Stimulated activated CD4-positive, alpha-beta T cell treated with anti-CD3 and anti-CD28 coated beads, TNF-alpha, amount 100 ng/mL, for 48 hours (primary cell): Measurements from ENCODE around the gene OR2AG1.

ENCODE experiments used
- DNase-seq, 3 donors: peaks; one replicate each; pipeline ENCODE4 v3.0.0-alpha.2; 2020; ENCODE audit warnings: low read depth in 3 of 3

OR2AG1 gene, protein sequence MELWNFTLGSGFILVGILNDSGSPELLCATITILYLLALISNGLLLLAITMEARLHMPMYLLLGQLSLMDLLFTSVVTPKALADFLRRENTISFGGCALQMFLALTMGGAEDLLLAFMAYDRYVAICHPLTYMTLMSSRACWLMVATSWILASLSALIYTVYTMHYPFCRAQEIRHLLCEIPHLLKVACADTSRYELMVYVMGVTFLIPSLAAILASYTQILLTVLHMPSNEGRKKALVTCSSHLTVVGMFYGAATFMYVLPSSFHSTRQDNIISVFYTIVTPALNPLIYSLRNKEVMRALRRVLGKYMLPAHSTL

DNA sequence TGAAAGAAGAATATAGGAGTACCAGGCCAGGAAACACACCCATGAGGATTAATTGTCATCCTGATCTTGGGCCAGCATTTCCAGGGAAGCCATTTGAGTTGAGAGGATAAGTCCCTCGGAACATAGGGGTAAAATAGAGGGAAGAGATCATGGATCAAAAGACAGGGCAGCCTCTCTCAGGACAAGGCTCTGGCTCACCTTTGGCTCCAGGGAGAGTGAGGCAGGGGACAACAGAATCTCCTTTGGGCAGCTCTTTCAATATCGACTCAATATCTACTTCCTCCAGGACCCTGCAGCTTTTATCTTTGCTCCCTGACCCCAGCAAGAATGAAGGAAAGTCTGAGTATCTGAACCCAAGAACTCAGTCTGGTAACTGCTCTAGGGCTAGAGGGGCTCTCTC lies at the start of gene OR2AG1:
TSS of gene OR2AG1 (plus strand) at position 301 of the 400 bp plus-strand sequence. CDS start 2,018 bp downstream, outside the sequence.
- DNase-seq = no peak

DNA sequence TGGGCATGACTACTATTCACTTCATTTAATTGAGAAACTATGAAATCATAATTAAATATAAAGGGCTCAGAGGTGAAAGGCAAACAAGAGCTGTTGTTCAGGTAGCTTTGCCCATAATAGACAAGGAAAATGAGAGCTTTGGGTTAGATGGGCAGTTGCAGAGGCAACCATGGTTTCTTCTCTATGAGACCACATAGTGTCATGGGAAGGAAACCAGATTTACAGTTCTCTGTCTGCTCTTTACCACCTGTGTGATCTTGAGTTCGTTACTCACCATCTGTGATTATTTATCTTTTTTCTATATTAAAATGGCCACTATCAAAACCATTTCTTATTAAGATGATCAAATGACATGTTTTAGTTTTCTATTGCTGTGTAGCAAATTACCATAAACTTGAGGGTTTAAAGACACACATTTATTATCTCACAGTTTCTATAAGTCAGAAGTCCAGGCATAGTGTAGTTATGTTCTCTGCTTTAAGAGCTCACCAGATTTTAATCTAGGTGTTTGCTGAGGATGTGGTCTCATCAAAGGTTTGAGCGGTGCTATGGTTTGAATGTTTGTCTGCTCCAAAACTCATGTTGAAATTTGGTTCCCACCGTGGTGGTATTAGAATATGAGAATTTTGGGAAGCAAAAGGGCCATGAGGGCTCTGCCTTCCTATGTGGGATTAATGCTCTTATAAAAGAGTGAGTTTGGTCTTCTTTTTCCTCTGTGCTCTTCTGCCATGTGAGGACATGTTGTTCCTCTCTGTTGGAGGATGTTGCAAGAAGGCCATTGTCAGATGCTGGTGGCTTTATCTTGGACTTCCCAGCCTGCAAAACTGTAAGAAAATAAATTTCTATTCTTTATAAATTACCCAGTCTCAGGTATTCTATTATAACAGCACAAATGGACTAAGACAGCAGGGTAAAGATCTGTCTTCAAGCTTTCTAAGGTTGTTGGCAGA lies 49.2 kb upstream of the OR2AG1 start:
- no peak for DNase-seq

DNA sequence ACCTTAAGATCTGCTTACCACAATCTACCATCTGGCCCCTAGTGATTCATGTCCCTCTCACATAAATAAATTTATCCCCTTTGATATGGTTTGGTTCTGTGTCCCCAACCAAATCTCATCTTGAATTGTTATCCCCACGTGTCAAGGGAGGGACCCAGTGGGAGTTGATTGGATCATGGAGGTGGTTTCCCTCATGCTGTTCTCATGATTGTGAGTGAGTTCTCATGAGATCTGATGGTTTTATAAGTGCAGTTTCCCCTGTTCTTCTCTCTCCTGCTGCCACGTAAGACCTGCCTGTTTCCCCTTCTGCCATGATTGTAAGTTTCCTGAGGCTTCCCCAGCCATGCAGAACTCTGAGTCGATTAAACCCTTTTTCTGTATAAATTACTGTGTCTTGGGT lies 48.2 kb upstream of the OR2AG1 start:
- no peak for DNase-seq

DNA sequence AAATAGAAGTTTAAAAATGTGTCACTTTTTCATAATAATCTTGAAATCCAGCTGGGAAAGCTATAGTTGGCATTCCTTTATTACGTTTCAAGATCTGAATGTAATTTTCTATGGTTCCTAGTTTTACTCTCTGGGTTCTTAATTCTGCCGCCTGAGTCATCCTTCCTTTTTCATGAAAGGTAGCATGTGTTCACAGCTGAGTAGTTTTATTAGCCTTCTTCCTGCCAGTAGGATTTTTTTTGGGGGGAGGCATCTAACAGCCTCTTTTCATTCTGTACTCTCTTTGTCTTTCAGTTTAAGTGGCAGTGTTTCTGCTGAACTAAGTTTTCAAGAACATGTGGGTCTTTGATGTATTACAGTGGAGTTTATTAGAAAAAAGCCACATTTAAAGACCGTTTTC lies 47.5 kb upstream of the OR2AG1 start:
- no peak for DNase-seq

DNA sequence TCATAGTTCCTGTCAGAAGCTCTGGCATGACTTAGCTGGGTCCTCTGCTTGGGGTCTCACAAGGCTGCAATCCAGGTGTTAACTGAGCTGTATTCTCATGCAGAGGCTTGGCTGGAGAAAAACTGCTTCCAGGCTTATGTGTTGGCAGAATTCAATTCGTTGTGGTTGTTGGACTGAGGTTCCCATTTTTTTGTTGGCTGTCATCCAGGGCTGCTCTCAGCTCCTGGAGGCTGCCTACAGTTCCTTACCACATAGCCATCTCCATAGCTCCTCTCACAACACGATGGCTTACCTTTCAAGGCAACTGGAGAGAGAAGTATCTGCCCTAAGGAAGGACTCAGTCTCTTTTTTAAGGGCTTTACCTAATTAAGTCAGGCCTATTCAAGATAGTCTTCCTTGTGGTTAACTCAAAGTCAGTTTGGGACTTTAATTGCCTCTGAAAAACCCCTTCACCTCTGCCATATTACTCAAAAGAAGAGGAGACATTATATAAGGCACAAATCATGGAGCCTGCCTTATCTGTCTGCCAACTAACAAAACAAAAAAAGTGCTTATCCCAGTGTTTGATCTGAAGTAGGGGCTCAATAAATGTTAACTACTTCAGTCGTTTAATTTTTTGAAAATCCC lies 46.2 kb upstream of the OR2AG1 start:
- DNase-seq = no peak

DNA sequence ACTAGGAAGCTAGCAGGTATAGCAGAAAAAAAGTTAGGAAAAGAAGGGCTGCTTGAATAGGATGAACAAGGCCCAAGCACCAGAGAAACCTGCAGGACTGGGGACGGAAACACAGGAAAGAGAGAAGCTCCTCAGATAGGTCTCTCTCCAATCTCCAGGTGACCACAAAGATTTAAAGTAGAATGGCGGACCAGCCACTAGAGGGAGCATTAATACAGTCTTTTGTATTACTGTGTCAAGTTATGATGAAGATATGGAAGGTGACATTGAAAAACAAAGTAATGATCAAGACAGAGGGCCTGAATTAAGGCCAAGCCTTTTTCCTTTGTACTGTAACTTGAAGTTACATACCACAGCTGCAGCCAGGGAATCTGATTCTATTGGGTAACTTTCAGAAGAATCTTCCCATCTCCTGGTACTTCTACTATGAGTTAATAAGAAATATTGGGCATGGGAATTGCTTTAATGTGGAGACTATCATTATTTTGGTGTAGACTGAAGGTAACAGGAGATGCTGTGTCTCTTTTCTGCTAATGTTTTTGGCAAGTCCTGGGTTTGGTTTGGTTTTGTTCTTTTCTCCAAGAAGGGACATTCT lies 44.9 kb upstream of the OR2AG1 start:
- peak in 2 of 3 donors; percentile 46 to 47 for DNase-seq

DNA sequence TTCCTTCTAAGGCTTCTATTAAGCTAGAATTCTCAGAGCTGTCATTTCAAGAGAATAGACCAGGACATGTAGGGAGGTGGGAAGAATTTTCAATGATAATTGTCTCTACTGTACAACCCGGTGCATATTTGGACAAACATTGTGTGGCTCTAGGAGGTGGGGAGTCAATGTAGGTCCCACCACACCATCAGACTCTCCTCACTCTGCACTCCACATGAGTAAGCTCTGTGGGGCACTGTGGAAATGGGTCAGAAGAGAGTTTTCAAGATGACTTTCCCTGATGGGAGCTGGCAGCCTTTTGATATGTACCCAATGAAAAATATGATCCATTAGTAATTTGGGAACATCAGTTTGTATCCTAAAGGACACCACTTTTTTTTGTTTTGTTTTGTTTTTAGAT lies 44.2 kb upstream of the OR2AG1 start:
- no peak for DNase-seq

DNA sequence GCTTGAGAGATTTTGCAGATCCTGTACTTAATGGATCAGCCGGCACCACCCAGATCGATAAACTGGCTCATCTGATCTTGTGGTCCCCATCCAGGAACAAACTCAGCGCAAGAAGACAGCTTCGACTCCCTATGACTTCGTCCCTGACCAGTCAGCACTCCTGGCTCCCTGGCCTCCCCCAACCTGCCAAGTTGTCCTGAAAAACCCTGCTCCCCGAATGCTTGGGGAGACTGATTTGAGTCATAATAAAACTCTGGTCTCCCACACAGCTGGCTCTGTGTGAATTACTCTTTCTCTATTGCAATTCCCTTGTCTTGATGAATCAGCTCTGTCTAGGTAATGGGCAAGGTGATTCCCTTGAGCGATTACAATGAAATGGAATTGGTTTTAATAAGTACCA lies 40.6 kb upstream of the OR2AG1 start:
- no peak for DNase-seq

DNA sequence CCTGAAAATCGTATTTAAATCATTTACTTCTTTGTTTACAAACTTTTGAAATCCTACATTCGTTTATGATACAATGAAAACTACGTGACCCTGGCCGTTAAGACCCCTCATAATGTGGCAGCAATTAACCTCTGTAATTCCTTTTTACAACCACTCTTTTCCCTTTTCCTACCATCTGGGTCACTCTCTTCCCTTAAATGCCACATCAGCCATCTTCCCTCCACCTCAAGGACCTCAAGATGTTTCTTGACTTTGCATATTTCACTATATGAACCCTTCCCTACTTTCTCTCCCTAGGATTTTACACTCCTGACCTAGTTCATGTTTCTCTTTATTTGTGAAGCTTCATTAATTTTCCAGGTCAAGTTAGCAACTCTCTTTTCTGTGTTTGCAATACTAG lies 37.8 kb upstream of the OR2AG1 start:
- DNase-seq = no peak

DNA sequence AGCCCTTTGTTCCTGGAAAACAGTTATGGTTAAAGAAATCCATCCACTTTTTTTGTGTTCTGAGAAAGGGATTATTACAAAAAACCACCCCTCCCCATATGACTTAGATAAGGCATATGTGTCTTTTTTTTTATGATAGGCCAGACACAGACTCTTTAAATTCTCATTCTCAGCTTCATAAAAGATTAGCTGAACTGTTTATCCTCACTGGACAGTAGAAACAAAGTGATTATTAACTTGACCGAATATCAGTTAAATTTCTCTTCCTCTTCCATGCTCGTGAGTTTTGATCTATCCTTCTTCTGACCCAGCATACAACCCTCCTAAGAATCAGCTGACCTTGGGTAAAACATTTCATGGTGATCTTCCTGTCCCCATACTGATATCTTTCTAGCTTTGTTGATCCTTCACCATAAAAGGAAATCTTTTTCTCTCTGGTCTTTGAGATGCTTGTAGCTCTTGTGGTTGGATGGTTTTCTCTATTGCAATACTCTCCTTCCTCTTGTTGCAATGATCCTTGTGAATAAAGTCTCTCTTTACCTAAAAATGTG lies 37.3 kb upstream of the OR2AG1 start:
- no peak for DNase-seq

DNA sequence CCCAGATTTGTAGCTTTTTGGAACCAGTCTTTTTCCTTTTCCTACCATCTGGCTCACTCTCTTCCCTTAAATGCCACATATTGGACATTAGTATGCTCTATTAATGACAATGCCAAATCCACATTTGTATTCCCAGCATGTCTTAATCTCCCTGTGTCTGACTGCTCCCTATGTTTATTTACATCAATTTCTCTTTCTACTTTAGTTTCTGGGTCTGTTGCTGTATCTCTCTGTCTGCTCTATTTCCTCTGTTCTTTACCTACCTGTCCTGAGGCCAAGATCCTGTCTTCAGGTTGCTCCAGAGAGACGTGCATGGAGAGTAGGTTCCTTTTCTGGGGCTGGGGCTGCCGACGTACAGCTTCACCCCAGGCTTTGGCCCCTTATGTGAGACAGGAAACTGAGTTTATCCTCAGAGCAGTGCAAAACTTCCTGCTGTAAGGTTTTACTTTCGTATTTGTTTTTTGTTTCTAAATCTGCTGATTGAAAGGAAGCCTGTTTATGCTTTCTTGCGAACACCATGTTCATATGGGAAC lies 36.7 kb upstream of the OR2AG1 start:
- no peak for DNase-seq

DNA sequence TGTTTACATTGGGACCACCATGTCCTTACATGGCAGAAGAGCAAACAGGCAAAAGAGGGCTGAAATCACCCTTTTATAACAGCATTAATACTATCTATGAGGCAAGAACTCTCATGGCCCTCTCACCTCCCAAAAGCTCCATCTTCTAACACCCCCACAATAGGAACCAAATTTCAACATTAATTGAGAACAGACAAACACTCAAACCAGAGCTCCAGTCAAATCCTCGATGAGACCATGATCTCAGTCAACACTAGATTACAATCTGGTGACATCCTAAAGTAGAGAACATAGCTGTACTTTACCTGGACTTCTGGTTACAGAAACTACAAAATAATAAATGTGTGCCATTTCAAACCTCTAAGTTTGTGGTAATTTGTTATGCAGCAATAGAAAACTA lies 36.2 kb upstream of the OR2AG1 start:
- DNase-seq = no peak

DNA sequence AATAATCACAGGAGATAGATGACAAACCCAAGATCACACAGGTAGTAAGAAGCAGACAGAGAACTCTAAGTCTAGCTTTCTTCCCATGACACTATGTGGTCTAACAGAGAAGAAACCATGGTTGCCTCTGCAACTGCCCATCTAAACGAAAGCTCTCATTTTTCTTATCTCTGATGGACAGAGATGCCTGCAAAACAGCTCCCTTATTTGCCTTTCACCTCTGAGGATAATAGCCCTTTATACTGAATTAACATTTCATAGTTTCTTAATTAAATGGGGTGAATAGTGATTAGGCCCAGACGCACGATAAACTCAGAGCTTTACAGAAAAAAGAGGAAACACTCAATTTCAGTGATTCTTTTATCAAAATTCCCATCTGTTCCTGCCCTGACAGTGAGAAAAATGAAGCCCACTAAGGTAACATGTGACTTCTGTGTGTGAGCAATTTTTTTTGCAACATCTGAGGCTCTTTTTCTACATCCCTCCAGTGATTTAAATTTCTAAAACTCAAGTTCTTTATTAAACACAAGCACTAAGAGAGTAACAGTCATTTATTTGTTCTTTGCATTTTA lies 35.6 kb upstream of the OR2AG1 start:
- no peak for DNase-seq

DNA sequence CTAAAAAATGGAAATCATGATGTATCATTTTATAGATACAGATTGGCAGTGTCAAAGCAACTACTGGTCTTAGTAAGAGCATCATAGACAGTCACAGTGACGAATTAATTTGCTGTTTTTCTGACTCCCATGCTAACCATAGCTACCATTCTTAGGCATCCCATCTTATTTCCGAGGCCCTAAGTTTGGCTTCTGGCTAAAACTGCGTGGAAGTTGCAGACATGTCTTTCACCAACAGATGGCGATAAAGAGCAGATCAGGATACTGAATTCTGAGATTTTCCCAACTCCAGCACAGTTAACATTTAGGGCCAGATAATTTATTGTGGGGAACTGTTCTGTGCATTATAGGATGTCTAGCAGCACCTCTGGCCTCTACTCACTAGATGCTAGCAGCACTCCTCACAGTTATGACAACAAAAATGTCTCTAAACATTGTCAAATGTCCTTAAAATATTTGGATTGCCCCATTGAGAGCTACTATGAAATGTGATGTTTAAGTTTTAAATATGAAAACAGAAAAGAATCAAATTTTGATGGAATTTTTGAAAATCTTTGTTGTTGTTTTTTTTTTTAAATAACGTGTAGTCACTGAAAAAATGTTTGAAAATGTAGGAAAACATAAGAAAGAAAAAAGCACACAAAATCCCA lies 27.4 kb upstream of the OR2AG1 start:
- no peak for DNase-seq

DNA sequence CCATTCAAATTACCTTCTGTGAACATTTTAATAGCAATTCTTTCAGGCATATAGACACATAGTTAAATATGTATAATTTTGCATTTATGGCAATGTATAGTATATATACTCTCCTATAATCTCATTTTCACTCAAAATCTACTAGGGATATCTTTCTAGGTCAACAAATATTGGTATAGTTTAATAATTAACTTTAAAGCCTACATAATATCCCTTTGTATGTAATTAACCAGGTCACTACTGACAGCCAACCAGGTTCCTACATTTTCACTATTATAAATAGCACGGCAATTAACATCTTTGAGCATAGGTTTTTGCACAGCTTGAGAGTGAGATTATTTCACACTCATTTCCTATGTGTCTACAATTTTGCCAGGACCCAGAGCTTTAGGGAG lies 26.9 kb upstream of the OR2AG1 start:
- DNase-seq = no peak

DNA sequence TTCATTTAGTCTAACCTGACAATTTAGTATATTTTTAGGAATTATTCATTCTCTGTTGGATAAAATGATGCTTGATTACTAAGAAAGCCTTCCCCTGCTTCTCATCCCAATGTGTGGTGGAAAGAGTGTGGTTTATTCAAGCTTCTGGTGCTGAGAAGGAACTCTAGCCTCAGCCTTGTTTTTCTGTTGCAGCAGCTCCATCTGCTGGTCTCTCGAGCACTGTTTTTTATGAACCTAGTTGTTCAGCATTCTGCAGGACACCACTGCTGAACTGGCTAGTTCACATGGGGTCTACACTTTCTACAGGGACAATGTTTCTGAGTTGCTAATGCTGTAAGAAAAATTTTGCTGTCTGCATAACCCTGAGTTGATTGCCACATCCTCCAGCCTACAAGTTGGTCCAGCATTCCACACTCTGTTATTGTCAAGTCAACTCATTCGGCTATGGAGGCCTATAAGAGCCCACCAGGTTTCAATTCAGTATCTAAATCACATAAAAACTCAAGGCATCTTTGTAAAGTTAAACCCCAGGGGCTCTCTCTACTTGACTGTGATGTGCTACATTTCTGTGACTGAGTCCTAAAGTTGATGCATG lies 25.4 kb upstream of the OR2AG1 start:
- DNase-seq = no peak

DNA sequence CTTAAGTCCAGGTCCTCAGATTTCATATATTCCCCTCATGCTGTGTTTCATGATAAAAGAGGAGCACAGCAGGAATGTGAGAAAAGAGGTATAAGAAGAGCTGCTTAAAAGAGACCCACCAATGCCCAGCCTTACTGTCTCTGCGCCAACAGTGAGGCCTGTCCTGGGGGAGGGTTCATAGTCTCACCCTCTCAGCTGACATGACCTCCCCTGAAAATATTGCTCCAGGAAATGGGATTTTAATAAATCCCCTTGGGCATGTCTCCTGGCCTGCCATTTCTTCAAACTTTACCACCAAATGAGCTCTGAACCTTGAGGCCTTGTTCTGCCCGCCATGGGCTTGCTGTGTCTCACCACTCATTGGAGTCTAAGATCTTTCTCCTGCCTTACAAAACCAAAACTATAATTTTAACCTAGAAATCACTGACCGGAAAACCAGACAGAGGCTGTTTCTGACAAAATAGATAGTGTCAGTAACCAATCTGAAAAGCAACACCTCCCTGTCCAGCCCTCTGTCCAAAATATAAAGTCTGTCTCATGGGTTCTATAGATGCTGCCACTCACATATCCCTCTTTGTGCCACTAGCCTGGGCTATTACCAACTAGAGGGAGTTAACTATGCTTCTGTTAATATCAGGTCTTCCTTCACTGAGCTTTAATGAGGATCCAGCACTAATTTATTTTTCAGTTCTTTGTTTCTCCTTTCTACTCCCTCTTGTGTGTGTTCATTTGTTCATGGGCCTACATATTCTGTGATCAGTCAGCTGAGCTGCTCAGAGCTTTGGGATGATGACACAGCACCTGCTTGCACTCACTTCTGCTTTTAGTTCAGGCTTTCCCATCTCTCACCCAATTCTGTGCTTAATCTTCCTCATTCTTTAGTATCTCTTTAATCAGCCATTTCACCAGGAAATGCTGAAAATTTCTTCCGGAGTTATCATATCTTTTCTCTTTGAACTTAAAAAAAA lies 10.6 kb upstream of the OR2AG1 start, which contains the start of gene OR2AG2:
TSS of gene OR2AG2 (minus strand) at position 51 of the 968 bp plus-strand sequence. CDS start 3,019 bp downstream, outside the sequence.
- DNase-seq = no peak

DNA sequence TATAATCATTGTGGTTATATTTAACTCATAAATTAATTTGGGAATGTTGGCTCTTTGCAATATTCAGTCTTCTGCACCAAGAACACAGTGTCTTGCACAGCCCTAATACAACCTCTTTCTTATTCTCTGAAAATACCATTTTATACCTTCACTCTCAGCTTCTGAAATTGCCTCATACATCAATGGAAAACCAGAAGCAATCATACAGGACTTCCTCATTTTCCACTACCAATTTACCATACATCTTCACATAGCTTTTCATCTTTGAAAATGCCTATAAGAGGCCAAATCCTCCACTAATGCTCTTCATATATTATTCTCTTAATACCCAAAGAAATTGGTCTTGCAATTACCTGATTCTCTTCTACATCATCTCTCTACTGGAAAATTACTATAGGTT lies 4.3 kb upstream of the OR2AG1 start:
- no peak for DNase-seq

DNA sequence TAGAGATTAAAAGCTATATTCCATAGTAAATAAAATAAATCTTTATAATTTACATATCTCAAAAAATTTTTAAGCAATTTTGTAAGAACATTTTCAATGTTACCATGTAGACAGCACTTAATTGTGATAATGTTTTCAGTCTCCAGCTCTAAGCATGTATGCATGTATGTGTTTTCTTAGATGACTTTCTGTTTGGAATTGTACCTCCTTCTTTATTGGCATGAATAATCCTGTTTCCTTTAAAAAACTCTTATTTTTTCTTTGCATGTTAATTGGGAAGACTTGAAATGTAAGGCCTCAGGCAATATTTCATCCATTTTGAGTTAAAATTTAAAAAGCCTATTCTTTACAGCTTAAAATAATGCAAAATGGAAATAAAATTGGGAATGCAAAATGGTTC lies 2.0 kb upstream of the OR2AG1 start:
- no peak for DNase-seq
